HEK293 (cell line): ENCODE measurements around the gene KRTAP12-1.

Experiments used
- CTCF ChIA-PET: fragments of 350-600 bp; formaldehyde crosslinking; extraction: SDS; loops from one replicate; lab custom pipeline; 2021; ENCODE audit warnings: antibody characterized with exemption; lab: Yijun Ruan, JAX
- POLR2A ChIA-PET: fragments of 300-600 bp; formaldehyde crosslinking; extraction: SDS; loops from one replicate; lab custom pipeline; 2020; ENCODE audit warnings: antibody characterized with exemption, inconsistent platforms; lab: Yijun Ruan, JAX
- H3K27ac ChIP-seq: fragments of 200-500 bp; sonication (Bioruptor generic); 2 replicates; pipeline ENCODE4 v1.5.1; 2014; ENCODE audit warnings: low read depth, low read length, control low read depth, inconsistent platforms; ENCODE audit errors: extremely low read depth
- H3K36me3 ChIP-seq, 2 experiments: fragments of 200-500 bp in 1 of 2; sonication (Bioruptor generic) in 1 of 2; 1 replicate in 1 of 2; 2 replicates in 1 of 2; pipeline ENCODE4 v1.5.1; 2014 to 2017; ENCODE audit warnings: inconsistent platforms in 2 of 2, low read length in 2 of 2; ENCODE audit not compliant: control insufficient read depth in 2 of 2, insufficient read depth in 1 of 2
- H3K4me1 ChIP-seq: fragments of 200-500 bp; sonication (Bioruptor generic); 2 replicates; pipeline ENCODE4 v1.5.1; 2014; ENCODE audit warnings: mild to moderate bottlenecking, low read length, inconsistent platforms; ENCODE audit not compliant: control insufficient read depth, insufficient read depth
- H3K4me3 ChIP-seq: 2 replicates; pipeline ENCODE4 v1.5.1; 2011; ENCODE audit warnings: low read depth, mild to moderate bottlenecking, control low read depth, low read length, moderate library complexity
- H3K9me3 ChIP-seq: fragments of 200-500 bp; sonication (Bioruptor generic); 2 replicates; pipeline ENCODE4 v1.5.1; 2014; ENCODE audit warnings: low read depth, low read length, inconsistent platforms; ENCODE audit not compliant: control insufficient read depth, insufficient read depth
- BCL11A ChIP-seq: fragments of 450-650 bp; formaldehyde crosslinking; IDR thresholded peaks from 2 replicates; pipeline ENCODE4 v1.5.1; 2016; ENCODE audit warnings: low read depth, missing biosample characterization, missing genetic modification characterization
- MEIS1 ChIP-seq: sonication (generic); formaldehyde crosslinking; IDR thresholded peaks from 2 replicates; pipeline ENCODE4 v1.8.1; 2022; ENCODE audit warnings: missing genetic modification reagents, mild to moderate bottlenecking, borderline replicate concordance
- PRDM4 ChIP-seq: fragments of 450-650 bp; formaldehyde crosslinking; IDR thresholded peaks from 2 replicates; pipeline ENCODE4 v1.5.1; 2017; ENCODE audit warnings: missing biosample characterization, missing genetic modification characterization
- ZBTB17 ChIP-seq: fragments of 450-650 bp; formaldehyde crosslinking; IDR thresholded peaks from 2 replicates; pipeline ENCODE4 v1.5.1; 2016; ENCODE audit warnings: missing biosample characterization, missing genetic modification characterization
- ZBTB20 ChIP-seq: fragments of 450-650 bp; formaldehyde crosslinking; IDR thresholded peaks from 2 replicates; pipeline ENCODE4 v1.5.1; 2016; ENCODE audit warnings: missing biosample characterization, missing genetic modification characterization
- ZFHX2 ChIP-seq: fragments of 450-650 bp; formaldehyde crosslinking; conservative IDR thresholded peaks from 2 replicates; pipeline ENCODE4 v1.5.1; 2016; ENCODE audit warnings: missing biosample characterization, missing genetic modification characterization
- ZNF10 ChIP-seq: fragments of 450-650 bp; formaldehyde crosslinking; IDR thresholded peaks from 2 replicates; pipeline ENCODE4 v1.5.1; 2017; ENCODE audit warnings: missing biosample characterization, missing genetic modification characterization
- ZNF138 ChIP-seq: fragments of 450-650 bp; formaldehyde crosslinking; IDR thresholded peaks from 2 replicates; pipeline ENCODE4 v1.5.1; 2016; ENCODE audit warnings: missing biosample characterization, missing genetic modification characterization, borderline replicate concordance
- ZNF155 ChIP-seq: fragments of 450-650 bp; formaldehyde crosslinking; IDR thresholded peaks from 2 replicates; pipeline ENCODE4 v1.5.1; 2016; ENCODE audit warnings: missing biosample characterization, missing genetic modification characterization
- ZNF202 ChIP-seq: fragments of 450-650 bp; formaldehyde crosslinking; IDR thresholded peaks from 2 replicates; pipeline ENCODE4 v1.5.1; 2016; ENCODE audit warnings: missing biosample characterization, missing genetic modification characterization, borderline replicate concordance
- ZNF23 ChIP-seq: fragments of 450-650 bp; formaldehyde crosslinking; IDR thresholded peaks from 2 replicates; pipeline ENCODE4 v1.5.1; 2016; ENCODE audit warnings: missing biosample characterization, missing genetic modification characterization, borderline replicate concordance
- ZNF302 ChIP-seq: fragments of 450-650 bp; formaldehyde crosslinking; IDR thresholded peaks from 2 replicates; pipeline ENCODE4 v1.5.1; 2016; ENCODE audit warnings: missing biosample characterization, missing genetic modification characterization, low read depth
- ZNF350 ChIP-seq: fragments of 450-650 bp; formaldehyde crosslinking; IDR thresholded peaks from 2 replicates; pipeline ENCODE4 v1.5.0; 2017; ENCODE audit warnings: missing biosample characterization, mild to moderate bottlenecking, missing genetic modification characterization
- ZNF488 ChIP-seq: fragments of 450-650 bp; formaldehyde crosslinking; IDR thresholded peaks from 2 replicates; pipeline ENCODE4 v1.5.1; 2016; ENCODE audit warnings: missing biosample characterization, missing genetic modification characterization
- ZNF510 ChIP-seq: fragments of 450-650 bp; formaldehyde crosslinking; IDR thresholded peaks from 2 replicates; pipeline ENCODE4 v1.5.1; 2018; ENCODE audit warnings: mild to moderate bottlenecking, missing genetic modification characterization, missing biosample characterization; ENCODE audit not compliant: insufficient replicate concordance
- ZNF529 ChIP-seq: fragments of 450-650 bp; formaldehyde crosslinking; IDR thresholded peaks from 2 replicates; pipeline ENCODE4 v1.5.1; 2017; ENCODE audit warnings: missing genetic modification characterization, missing biosample characterization; ENCODE audit not compliant: insufficient replicate concordance
- ZNF560 ChIP-seq: fragments of 450-650 bp; formaldehyde crosslinking; IDR thresholded peaks from 2 replicates; pipeline ENCODE4 v1.5.1; 2017; ENCODE audit warnings: missing biosample characterization, missing genetic modification characterization, borderline replicate concordance
- ZNF658 ChIP-seq: fragments of 450-650 bp; formaldehyde crosslinking; IDR thresholded peaks from 2 replicates; pipeline ENCODE4; 2016; ENCODE audit warnings: missing biosample characterization, missing genetic modification characterization
- ZXDB ChIP-seq: fragments of 450-650 bp; formaldehyde crosslinking; IDR thresholded peaks from 2 replicates; pipeline ENCODE4 v1.5.1; 2016; ENCODE audit warnings: missing biosample characterization, missing genetic modification characterization
- TF ChIP-seq, protein P1 (sequence below): fragments of 450-650 bp; formaldehyde crosslinking; IDR thresholded peaks from 2 replicates; pipeline ENCODE4 v1.5.1; 2016; ENCODE audit warnings: missing biosample characterization, missing genetic modification characterization, borderline replicate concordance
- TF ChIP-seq, protein P2 (sequence below): IDR thresholded peaks from 2 replicates; pipeline ENCODE4 v1.6.1; 2011; ENCODE audit warnings: mild to moderate bottlenecking, low read depth, low read length, borderline replicate concordance

Gene KRTAP12-1

DNA sequence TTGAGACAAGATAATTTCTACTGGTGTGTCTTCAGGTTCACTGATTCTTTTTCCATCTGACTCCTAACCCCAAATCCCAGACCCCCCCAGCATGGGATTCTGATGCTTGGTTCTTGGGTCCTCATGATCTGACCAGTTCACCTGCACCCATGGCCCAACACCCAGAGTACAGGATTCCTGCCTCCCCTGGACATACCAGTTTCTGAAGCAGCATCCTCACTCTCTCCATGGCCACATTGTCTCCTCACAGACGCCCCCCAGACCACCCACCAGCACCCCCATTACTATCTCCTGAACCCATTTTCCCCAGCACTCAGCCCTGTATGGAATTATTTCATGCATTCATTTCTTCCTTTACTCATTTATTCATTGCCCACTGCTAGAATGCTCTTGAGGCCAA is 25.1 kb downstream of the KRTAP12-1 start (continued):
- TF ChIP-seq, protein P1, sequence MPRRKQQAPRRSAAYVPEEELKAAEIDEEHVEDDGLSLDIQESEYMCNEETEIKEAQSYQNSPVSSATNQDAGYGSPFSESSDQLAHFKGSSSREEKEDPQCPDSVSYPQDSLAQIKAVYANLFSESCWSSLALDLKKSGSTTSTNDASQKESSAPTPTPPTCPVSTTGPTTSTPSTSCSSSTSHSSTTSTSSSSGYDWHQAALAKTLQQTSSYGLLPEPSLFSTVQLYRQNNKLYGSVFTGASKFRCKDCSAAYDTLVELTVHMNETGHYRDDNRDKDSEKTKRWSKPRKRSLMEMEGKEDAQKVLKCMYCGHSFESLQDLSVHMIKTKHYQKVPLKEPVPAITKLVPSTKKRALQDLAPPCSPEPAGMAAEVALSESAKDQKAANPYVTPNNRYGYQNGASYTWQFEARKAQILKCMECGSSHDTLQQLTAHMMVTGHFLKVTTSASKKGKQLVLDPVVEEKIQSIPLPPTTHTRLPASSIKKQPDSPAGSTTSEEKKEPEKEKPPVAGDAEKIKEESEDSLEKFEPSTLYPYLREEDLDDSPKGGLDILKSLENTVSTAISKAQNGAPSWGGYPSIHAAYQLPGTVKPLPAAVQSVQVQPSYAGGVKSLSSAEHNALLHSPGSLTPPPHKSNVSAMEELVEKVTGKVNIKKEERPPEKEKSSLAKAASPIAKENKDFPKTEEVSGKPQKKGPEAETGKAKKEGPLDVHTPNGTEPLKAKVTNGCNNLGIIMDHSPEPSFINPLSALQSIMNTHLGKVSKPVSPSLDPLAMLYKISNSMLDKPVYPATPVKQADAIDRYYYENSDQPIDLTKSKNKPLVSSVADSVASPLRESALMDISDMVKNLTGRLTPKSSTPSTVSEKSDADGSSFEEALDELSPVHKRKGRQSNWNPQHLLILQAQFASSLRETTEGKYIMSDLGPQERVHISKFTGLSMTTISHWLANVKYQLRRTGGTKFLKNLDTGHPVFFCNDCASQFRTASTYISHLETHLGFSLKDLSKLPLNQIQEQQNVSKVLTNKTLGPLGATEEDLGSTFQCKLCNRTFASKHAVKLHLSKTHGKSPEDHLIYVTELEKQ (tag by site-specific recombination), result no peak

- TF ChIP-seq ZNF488 (tag by site-specific recombination) (no peak), ZNF155 (tag by site-specific recombination) (no peak), ZNF658 (no peak), ZFHX2 (no peak), ZNF138 (tag by site-specific recombination) (no peak), ZNF23 (tag by site-specific recombination) (no peak), ZNF529 (tag by site-specific recombination) (no peak), ZNF302 (tag by site-specific recombination) (no peak), ZNF202 (tag by site-specific recombination) (no peak), MEIS1 (CRISPR knock-in tag) (no peak), ZBTB20 (no peak), ZNF510 (tag by site-specific recombination) (no peak), ZNF560 (no peak), ZBTB17 (tag by site-specific recombination) (no peak), ZNF10 (tag by site-specific recombination) (no peak), PRDM4 (tag by site-specific recombination) (no peak), ZXDB (tag by site-specific recombination) (no peak), ZNF350 (no peak), BCL11A (tag by site-specific recombination) (no peak)
- TF ChIP-seq, protein P2, sequence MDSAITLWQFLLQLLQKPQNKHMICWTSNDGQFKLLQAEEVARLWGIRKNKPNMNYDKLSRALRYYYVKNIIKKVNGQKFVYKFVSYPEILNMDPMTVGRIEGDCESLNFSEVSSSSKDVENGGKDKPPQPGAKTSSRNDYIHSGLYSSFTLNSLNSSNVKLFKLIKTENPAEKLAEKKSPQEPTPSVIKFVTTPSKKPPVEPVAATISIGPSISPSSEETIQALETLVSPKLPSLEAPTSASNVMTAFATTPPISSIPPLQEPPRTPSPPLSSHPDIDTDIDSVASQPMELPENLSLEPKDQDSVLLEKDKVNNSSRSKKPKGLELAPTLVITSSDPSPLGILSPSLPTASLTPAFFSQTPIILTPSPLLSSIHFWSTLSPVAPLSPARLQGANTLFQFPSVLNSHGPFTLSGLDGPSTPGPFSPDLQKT, result no peak
- POLR2A ChIA-PET, result no interaction called here
- CTCF ChIA-PET, result no interaction called here
- Histone ChIP-seq H3K36me3 (no peaks in the 10 kb centered on the region), H3K4me3 (no peak within 1 kb of the TSS), H3K4me1 (no peaks in the 10 kb centered on the region), H3K27ac (no peak within 1 kb of the TSS), H3K9me3 (no peaks in the 10 kb centered on the region)
These were observed 27.3 kb downstream of the KRTAP12-1 start, which contains the start of gene KRTAP12-4 for GRCh38 chr21:44654576-44655175. TSS of gene KRTAP12-4 (minus strand) at chr21:44654659. CDS start at chr21:44654614, 45 bp downstream.
